Measurements from ENCODE around the gene KPNB1. TPM values are rescaled to one million over a fixed set of nuclear protein-coding genes. Genes with fewer than 3 reads are reported as not detected.

The KPNB1 gene
- total and polyA plus RNA-seq, 2 of the 8 experiments (the other 6 are each of a cell fraction or from before 2014, with no cell fraction given) = 171 to 625 TPM

GRCh38 chr17:47717979-47718621, 68.4 kb downstream of the KPNB1 start:
- ChIA-PET POLR2A (ENCODE audit: partially characterized antibody) (interaction anchor here (0.6 to 1.5 kb wide), 12 partner anchors 9 to 102 kb away, joined by 3 to 5 read pairs (median 3); partner anchors contain the start of gene KPNB1), CTCF (ENCODE audit: partially characterized antibody) (interaction anchor here (0.9 to 8.3 kb wide), 17 partner anchors 10 to 1048 kb away, joined by 3 to 179 read pairs (median 4); partner anchors contain the start of genes TBKBP1 and TBX21)
- Histone ChIP-seq H4K5ac (ENCODE audit: insufficient read length, low read depth, low read length) (no peak overlapping the region), H3K4me3 (ENCODE audit: extremely low read depth in 1 of 4, insufficient read depth in 2 of 4, low read depth in 3 of 4, low read length in 4 of 4) (no peak overlapping the region), H4K20me1 (replicated peaks in 1 of 2; ENCODE audit: control insufficient read depth in 1 of 2, insufficient read depth in 2 of 2, low read length in 2 of 2) (no peaks in the 10 kb centered on the region), H2AK5ac (ENCODE audit: low read depth, low read length) (no peak overlapping the region), H3K4ac (replicated peaks; ENCODE audit: insufficient read length, low read depth, low read length) (no peak overlapping the region), H3K14ac (ENCODE audit: insufficient read length) (no peak overlapping the region), H2BK5ac (ENCODE audit: low read depth, low read length) (0 out of 2 replicates have a peak overlapping the region, but pooled peaks have one; percentile 48), H4K91ac (replicated peaks; ENCODE audit: insufficient read length, low read length) (no peak overlapping the region), H3K23me2 (ENCODE audit: low read depth, low read length) (no peaks in the 10 kb centered on the region), H2BK120ac (replicated peaks; ENCODE audit: low read depth, low read length) (no peak overlapping the region), H2AFZ (ENCODE audit: low read length) (no peak overlapping the region), H4K8ac (ENCODE audit: extremely low read depth, insufficient read depth, low read length) (no peak overlapping the region), H3K9me3 (ENCODE audit: insufficient read depth in 2 of 2, low read depth in 1 of 2, low read length in 1 of 2) (no peaks in the 10 kb centered on the region), H3K79me1 (ENCODE audit: low read depth, low read length) (no peaks in the 10 kb centered on the region), H3K4me1 (replicated peaks in 1 of 4; ENCODE audit: control insufficient read depth in 3 of 4, insufficient read depth in 4 of 4, low read length in 3 of 4) (peaks cover 0 to 33% (median 13%) of the 10 kb centered on the region in 4 experiments; a peak in 6 of 7 replicates), H3K56ac (replicated peaks; ENCODE audit: insufficient read length, low read depth, low read length) (no peak overlapping the region), H3K79me2 (ENCODE audit: control insufficient read depth in 1 of 2, insufficient read depth in 2 of 2, low read length in 2 of 2) (no peaks in the 10 kb centered on the region), H3K27me3 (replicated peaks in 1 of 4; ENCODE audit: control insufficient read depth in 3 of 4, extremely low read depth in 1 of 4, insufficient read depth in 3 of 4, low read length in 3 of 4) (peaks cover 0 to 29% (median 22%) of the 10 kb centered on the region in 4 experiments; a peak in 6 of 7 replicates), H3K23ac (ENCODE audit: insufficient read length) (no peak overlapping the region), H3K9ac (replicated peaks in 1 of 4; ENCODE audit: extremely low read depth in 1 of 4, low read depth in 3 of 4, low read length in 3 of 4) (0 out of 7 replicates have a peak overlapping the region, but pooled peaks of 1 of the 4 experiments have one; percentile 1), H3K36me3 (ENCODE audit: control insufficient read depth in 2 of 4, insufficient read depth in 4 of 4, low read length in 3 of 4) (no peaks in the 10 kb centered on the region), H3K4me2 (ENCODE audit: insufficient read depth in 1 of 2, low read depth in 2 of 2, low read length in 2 of 2) (no peak overlapping the region), H3K18ac (ENCODE audit: extremely low read depth, low read length) (no peak overlapping the region), H2BK12ac (ENCODE audit: low read depth, low read length) (peak overlapping the region; percentile 52; the same call in 1 of the 2 replicates), H3K27ac (ENCODE audit: low read depth, low read length) (no peak overlapping the region), H2BK15ac (ENCODE audit: low read length) (peak overlapping the region; percentile 99), H2BK20ac (ENCODE audit: low read length) (no peak overlapping the region)
- DNase-seq (ENCODE audit: low read depth in 1 of 2, low spot score in 2 of 2) (no peak), FAIRE-seq (no peak)
- WGBS, 2 experiments (ENCODE audit: extremely low coverage in 1 of 2, insufficient coverage in 1 of 2, insufficient read length in 1 of 2, insufficient replicate concordance in 2 of 2, low coverage in 1 of 2, low lambda C conversion rate in 2 of 2, missing lambda C conversion rate in 1 of 2) = 71% methylated on average over 9 of the region's 9 CpGs; no CpG with 5 or more reads in 1 of the 2 experiments
- TF ChIP-seq PHF8 (conservative IDR thresholded peaks at IDR 0.05; ENCODE audit: low read depth, low read length) (no peak), TCF12 (IDR thresholded peaks at IDR 0.05; ENCODE audit: low read depth, low read length) (no peak)
- TF ChIP-seq, protein P1, sequence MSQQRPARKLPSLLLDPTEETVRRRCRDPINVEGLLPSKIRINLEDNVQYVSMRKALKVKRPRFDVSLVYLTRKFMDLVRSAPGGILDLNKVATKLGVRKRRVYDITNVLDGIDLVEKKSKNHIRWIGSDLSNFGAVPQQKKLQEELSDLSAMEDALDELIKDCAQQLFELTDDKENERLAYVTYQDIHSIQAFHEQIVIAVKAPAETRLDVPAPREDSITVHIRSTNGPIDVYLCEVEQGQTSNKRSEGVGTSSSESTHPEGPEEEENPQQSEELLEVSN (IDR thresholded peaks at IDR 0.05) = no peak
